Thyroid gland (tissue), 4 donors: ENCODE data around the gene PPP3CA.

Experiments
- CTCF ChIP-seq, 6 experiments: fragments of 200-600 bp in 3 of 6; fragments of 450-650 bp in 3 of 6; sonication (generic) in 3 of 6; IDR thresholded peaks; one replicate each; pipeline ENCODE4 v1.5.1; 2016 to 2019; ENCODE audit warnings: antibody characterized with exemption in 6 of 6, mild to moderate bottlenecking in 2 of 6, inconsistent platforms in 1 of 6, moderate library complexity in 1 of 6
- POLR2A ChIP-seq, 2 donors: fragments of 450-650 bp; IDR thresholded peaks; one replicate each; pipeline ENCODE4 v1.6.1; 2017; ENCODE audit warnings: antibody characterized with exemption in 2 of 2, mild to moderate bottlenecking in 2 of 2, moderate library complexity in 1 of 2

GRCh38 chr4:101019313-101019712 is 328.0 kb downstream of the PPP3CA start:
- no peak for TF ChIP-seq CTCF (IDR thresholded peaks at IDR 0.05)
- no peak for TF ChIP-seq POLR2A (IDR thresholded peaks at IDR 0.05)
